Measurements from ENCODE around the gene TP53I13. TPM values are rescaled to one million over a fixed set of nuclear protein-coding genes. Genes with fewer than 3 reads are reported as not detected.

Gene TP53I13
- total and polyA plus RNA-seq, 2 of the 13 experiments (the other 11 are each of a cell fraction or from before 2014, with no cell fraction given): 16.9 to 25.7 TPM

DNA sequence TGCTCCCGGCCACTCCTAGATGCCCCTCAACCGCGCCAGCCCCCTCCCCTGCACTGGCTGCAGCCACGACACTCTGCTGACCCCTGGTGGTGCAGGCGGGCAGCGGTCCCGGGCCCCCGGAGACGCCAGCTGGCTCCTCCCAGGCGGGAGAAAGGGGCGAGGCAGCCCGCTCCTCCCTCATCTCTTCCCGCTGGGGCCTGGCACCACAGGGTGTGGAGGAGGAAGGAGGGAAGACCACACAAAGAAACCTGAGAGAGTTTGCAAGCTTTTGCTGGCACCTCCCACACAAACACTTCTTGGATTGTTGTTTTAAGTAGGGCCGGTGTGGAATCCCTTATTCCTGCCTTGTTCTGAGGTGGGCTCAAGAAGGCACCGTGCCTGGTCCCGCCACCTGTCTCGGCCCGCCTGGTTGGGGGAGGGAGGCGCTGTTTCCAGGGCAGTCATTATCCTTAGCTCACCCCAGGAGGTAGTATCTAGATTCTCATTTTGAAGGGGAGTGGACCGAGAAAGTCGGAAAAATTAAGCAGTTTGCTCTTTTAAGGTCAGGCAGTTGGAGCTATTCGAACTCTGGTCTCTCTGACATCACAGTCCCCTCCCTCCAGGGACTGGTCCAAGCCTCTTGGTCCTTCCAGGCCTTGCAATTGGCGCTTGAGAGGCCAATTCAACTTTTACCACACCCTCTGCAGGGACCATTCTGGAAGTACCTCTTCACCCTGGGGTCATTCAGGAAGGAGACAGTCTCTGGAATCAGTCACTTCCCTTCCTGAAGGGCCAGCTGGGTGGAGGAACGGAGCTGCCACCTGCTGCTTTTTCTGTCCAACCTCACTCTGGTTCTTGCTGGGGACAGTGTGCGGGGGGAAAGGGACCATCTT lies 23.5 kb downstream of the TP53I13 start (continued):
- TF ChIP-seq ZNF773 (CRISPR knock-in tag; IDR thresholded peaks at IDR 0.05; ENCODE audit: borderline replicate concordance): no peak
- TF ChIP-seq, protein P1, sequence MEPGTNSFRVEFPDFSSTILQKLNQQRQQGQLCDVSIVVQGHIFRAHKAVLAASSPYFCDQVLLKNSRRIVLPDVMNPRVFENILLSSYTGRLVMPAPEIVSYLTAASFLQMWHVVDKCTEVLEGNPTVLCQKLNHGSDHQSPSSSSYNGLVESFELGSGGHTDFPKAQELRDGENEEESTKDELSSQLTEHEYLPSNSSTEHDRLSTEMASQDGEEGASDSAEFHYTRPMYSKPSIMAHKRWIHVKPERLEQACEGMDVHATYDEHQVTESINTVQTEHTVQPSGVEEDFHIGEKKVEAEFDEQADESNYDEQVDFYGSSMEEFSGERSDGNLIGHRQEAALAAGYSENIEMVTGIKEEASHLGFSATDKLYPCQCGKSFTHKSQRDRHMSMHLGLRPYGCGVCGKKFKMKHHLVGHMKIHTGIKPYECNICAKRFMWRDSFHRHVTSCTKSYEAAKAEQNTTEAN (CRISPR knock-in tag; conservative IDR thresholded peaks at IDR 0.05): no peak
- peak; percentile 48; the same call in 1 of the 2 replicates for TF ChIP-seq ZNF792 (CRISPR knock-in tag; IDR thresholded peaks at IDR 0.05)
- TF ChIP-seq SOX13 (IDR thresholded peaks at IDR 0.05): no peak
- peak in 1 of 2 experiments; percentile 52; a peak in 1 of 4 replicates for TF ChIP-seq SOX13 (CRISPR knock-in tag; conservative IDR thresholded peaks at IDR 0.05 in 1 of 2, IDR thresholded peaks at IDR 0.05 in 1 of 2)
- TF ChIP-seq ELF4 (CRISPR knock-in tag; IDR thresholded peaks at IDR 0.05; ENCODE audit: borderline replicate concordance): no peak
- TF ChIP-seq EEA1 (CRISPR knock-in tag; IDR thresholded peaks at IDR 0.05; ENCODE audit: borderline replicate concordance): no peak
- TF ChIP-seq, protein P2, sequence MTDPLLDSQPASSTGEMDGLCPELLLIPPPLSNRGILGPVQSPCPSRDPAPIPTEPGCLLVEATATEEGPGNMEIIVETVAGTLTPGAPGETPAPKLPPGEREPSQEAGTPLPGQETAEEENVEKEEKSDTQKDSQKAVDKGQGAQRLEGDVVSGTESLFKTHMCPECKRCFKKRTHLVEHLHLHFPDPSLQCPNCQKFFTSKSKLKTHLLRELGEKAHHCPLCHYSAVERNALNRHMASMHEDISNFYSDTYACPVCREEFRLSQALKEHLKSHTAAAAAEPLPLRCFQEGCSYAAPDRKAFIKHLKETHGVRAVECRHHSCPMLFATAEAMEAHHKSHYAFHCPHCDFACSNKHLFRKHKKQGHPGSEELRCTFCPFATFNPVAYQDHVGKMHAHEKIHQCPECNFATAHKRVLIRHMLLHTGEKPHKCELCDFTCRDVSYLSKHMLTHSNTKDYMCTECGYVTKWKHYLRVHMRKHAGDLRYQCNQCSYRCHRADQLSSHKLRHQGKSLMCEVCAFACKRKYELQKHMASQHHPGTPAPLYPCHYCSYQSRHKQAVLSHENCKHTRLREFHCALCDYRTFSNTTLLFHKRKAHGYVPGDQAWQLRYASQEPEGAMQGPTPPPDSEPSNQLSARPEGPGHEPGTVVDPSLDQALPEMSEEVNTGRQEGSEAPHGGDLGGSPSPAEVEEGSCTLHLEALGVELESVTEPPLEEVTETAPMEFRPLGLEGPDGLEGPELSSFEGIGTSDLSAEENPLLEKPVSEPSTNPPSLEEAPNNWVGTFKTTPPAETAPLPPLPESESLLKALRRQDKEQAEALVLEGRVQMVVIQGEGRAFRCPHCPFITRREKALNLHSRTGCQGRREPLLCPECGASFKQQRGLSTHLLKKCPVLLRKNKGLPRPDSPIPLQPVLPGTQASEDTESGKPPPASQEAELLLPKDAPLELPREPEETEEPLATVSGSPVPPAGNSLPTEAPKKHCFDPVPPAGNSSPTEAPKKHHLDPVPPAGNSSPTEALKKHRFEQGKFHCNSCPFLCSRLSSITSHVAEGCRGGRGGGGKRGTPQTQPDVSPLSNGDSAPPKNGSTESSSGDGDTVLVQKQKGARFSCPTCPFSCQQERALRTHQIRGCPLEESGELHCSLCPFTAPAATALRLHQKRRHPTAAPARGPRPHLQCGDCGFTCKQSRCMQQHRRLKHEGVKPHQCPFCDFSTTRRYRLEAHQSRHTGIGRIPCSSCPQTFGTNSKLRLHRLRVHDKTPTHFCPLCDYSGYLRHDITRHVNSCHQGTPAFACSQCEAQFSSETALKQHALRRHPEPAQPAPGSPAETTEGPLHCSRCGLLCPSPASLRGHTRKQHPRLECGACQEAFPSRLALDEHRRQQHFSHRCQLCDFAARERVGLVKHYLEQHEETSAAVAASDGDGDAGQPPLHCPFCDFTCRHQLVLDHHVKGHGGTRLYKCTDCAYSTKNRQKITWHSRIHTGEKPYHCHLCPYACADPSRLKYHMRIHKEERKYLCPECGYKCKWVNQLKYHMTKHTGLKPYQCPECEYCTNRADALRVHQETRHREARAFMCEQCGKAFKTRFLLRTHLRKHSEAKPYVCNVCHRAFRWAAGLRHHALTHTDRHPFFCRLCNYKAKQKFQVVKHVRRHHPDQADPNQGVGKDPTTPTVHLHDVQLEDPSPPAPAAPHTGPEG (CRISPR knock-in tag; IDR thresholded peaks at IDR 0.05): no peak
- no peak; the same call in 1 of the 2 replicates for TF ChIP-seq ZNF510 (CRISPR knock-in tag; IDR thresholded peaks at IDR 0.05; ENCODE audit: low read depth)
- TF ChIP-seq, protein P3, sequence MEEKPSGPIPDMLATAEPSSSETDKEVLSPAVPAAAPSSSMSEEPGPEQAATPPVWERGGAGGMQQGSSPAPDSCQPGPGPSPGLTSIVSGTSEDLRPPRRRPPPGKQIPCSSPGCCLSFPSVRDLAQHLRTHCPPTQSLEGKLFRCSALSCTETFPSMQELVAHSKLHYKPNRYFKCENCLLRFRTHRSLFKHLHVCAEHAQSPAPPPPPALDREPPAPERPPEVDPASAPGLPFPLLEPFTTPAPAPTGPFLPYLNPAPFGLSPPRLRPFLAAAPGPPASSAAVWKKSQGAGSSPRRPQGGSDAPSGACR (CRISPR knock-in tag; IDR thresholded peaks at IDR 0.05): 0 out of 2 replicates have a peak, but pooled peaks have one; percentile 11
- TF ChIP-seq ZNF143 (CRISPR knock-in tag; IDR thresholded peaks at IDR 0.05): peak; percentile 24
- peak; percentile 33 for TF ChIP-seq RBM39 (IDR thresholded peaks at IDR 0.05; ENCODE audit: low read depth, low read length, poor library complexity, severe bottlenecking)
- TF ChIP-seq YY1 (IDR thresholded peaks at IDR 0.05; ENCODE audit: insufficient read depth, insufficient replicate concordance, low read depth, low read length): peak; percentile 54
- peak; percentile 100 for TF ChIP-seq ZSCAN25 (CRISPR knock-in tag; IDR thresholded peaks at IDR 0.05)
- TF ChIP-seq, protein P4, sequence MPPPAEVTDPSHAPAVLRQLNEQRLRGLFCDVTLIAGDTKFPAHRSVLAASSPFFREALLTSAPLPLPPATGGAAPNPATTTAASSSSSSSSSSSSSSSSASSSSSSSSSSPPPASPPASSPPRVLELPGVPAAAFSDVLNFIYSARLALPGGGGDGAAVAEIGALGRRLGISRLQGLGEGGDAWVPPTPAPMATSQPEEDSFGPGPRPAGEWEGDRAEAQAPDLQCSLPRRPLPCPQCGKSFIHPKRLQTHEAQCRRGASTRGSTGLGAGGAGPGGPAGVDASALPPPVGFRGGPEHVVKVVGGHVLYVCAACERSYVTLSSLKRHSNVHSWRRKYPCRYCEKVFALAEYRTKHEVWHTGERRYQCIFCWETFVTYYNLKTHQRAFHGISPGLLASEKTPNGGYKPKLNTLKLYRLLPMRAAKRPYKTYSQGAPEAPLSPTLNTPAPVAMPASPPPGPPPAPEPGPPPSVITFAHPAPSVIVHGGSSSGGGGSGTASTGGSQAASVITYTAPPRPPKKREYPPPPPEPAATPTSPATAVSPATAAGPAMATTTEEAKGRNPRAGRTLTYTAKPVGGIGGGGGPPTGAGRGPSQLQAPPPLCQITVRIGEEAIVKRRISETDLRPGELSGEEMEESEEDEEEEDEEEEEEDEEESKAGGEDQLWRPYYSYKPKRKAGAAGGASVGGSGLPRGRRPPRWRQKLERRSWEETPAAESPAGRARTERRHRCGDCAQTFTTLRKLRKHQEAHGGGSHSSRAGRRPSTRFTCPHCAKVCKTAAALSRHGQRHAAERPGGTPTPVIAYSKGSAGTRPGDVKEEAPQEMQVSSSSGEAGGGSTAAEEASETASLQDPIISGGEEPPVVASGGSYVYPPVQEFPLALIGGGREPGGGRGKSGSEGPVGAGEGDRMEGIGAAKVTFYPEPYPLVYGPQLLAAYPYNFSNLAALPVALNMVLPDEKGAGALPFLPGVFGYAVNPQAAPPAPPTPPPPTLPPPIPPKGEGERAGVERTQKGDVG (CRISPR knock-in tag; IDR thresholded peaks at IDR 0.05; ENCODE audit: borderline replicate concordance): no peak
- 0 out of 2 replicates have a peak, but pooled peaks have one; percentile 40 for TF ChIP-seq HES4 (CRISPR knock-in tag; IDR thresholded peaks at IDR 0.05; ENCODE audit: borderline replicate concordance)
- no peak for TF ChIP-seq NFRKB (IDR thresholded peaks at IDR 0.05)

Data from HepG2 (cell line).